HepG2 (cell line): ENCODE results near the gene PRKAB1. TPM values are rescaled to one million over a fixed set of nuclear protein-coding genes. Genes with fewer than 3 reads are reported as not detected.

Source experiments
- GATAD2A ChIP-seq: IDR thresholded peaks from 2 replicates; pipeline ENCODE4 v1.6.1; 2016
- HOXA3 ChIP-seq: sonication (generic); formaldehyde crosslinking; IDR thresholded peaks from 2 replicates; pipeline ENCODE4 v1.5.0; 2020; ENCODE audit warnings: missing genetic modification reagents
- NFAT5 ChIP-seq: sonication (generic); formaldehyde crosslinking; IDR thresholded peaks from 2 replicates; pipeline ENCODE4 v1.4.0; 2020; ENCODE audit warnings: missing genetic modification reagents
- NONO ChIP-seq, 2 experiments: fragments of 450-650 bp in 1 of 2; sonication (generic) in 1 of 2; formaldehyde crosslinking in 1 of 2; IDR thresholded peaks in 1 of 2; conservative IDR thresholded peaks in 1 of 2; 2 replicates each; pipeline versions ENCODE4 v1.6.1 to v1.8.0; 2017 to 2022; ENCODE audit warnings: mild to moderate bottlenecking in 1 of 2, missing genetic modification reagents in 1 of 2, moderate library complexity in 1 of 2
- PRDM10 ChIP-seq: sonication (generic); formaldehyde crosslinking; IDR thresholded peaks from 2 replicates; pipeline ENCODE4 v1.4.0; 2020; ENCODE audit warnings: low read depth, missing genetic modification reagents
- SPEN ChIP-seq: sonication (generic); formaldehyde crosslinking; IDR thresholded peaks from 2 replicates; pipeline ENCODE4 v1.5.1; 2020; ENCODE audit warnings: low read depth, mild to moderate bottlenecking, missing genetic modification reagents
- TRIM24 ChIP-seq: sonication (generic); formaldehyde crosslinking; IDR thresholded peaks from 2 replicates; pipeline ENCODE4 v1.8.0; 2022; ENCODE audit warnings: mild to moderate bottlenecking, missing genetic modification reagents
- ZEB1 ChIP-seq: IDR thresholded peaks from 2 replicates; pipeline ENCODE4 v1.6.1; 2012; ENCODE audit warnings: mild to moderate bottlenecking, low read depth, inconsistent platforms; ENCODE audit not compliant: insufficient replicate concordance
- ZGPAT ChIP-seq: IDR thresholded peaks from 2 replicates; pipeline ENCODE4 v1.6.1; 2016; ENCODE audit warnings: mild to moderate bottlenecking
- ZHX1 ChIP-seq: sonication (generic); formaldehyde crosslinking; IDR thresholded peaks from 2 replicates; pipeline ENCODE4 v1.8.1; 2022; ENCODE audit warnings: low read depth, mild to moderate bottlenecking, missing genetic modification reagents
- ZNF430 ChIP-seq: sonication (generic); formaldehyde crosslinking; IDR thresholded peaks from 2 replicates; pipeline ENCODE4 v1.9.0; 2021; ENCODE audit warnings: mild to moderate bottlenecking, missing genetic modification reagents
- ZNF552 ChIP-seq: sonication (generic); formaldehyde crosslinking; IDR thresholded peaks from 2 replicates; pipeline ENCODE4 v1.9.0; 2022; ENCODE audit warnings: missing genetic modification reagents, mild to moderate bottlenecking, borderline replicate concordance
- ZNF772 ChIP-seq: sonication (generic); formaldehyde crosslinking; IDR thresholded peaks from 2 replicates; pipeline ENCODE4 v1.5.0; 2020; ENCODE audit warnings: mild to moderate bottlenecking, missing genetic modification reagents
- polyA plus RNA-seq, 8 experiments: library from polyadenylated mRNA; depleted of rRNA in 3 of 8; stranded (reverse) in 7 of 8; unstranded in 1 of 8; fragments of >200 nt; fragmentation: Illumina TruSeq in 4 of 8; extraction: Trizol in 4 of 8; gene quantifications; 2 replicates each; pipeline versions ENCODE4 v1.2.1 to v1.2.3, GENCODE V29; 2011 to 2016; ENCODE audit warnings: low read depth in 4 of 8, missing spikeins in 1 of 8, mixed read lengths in 1 of 8; ENCODE audit not compliant: insufficient read depth in 1 of 8
- total RNA-seq, 5 experiments: library from RNA; depleted of rRNA; stranded (reverse); fragments of >200 nt; fragmentation: Illumina TruSeq; extraction: Trizol; gene quantifications; 2 replicates each; pipeline ENCODE4 v1.2.3, GENCODE V29; 2016; ENCODE audit warnings: low read depth in 1 of 5

The PRKAB1 gene
- total and polyA plus RNA-seq, 2 of the 13 experiments (the other 11 are each of a cell fraction or from before 2014, with no cell fraction given), result 28.4 to 35.5 TPM

- peak; percentile 73; the same call in 1 of the 2 replicates for TF ChIP-seq ZHX1 (CRISPR knock-in tag)
- peak; percentile 98 for TF ChIP-seq ZNF772 (CRISPR knock-in tag)
- TF ChIP-seq NFAT5 (CRISPR knock-in tag), result no peak
- no peak for TF ChIP-seq NONO (IDR thresholded peaks at IDR 0.05)
- TF ChIP-seq NONO (CRISPR knock-in tag; conservative IDR thresholded peaks at IDR 0.05), result peak; percentile 80
- TF ChIP-seq GATAD2A (CRISPR knock-in tag), result peak; percentile 63; the same call in 1 of the 2 replicates
- no peak for TF ChIP-seq PRDM10 (CRISPR knock-in tag)
- TF ChIP-seq SPEN, result peak; percentile 82
- TF ChIP-seq HOXA3, result peak; percentile 93
- TF ChIP-seq ZNF552 (CRISPR knock-in tag), result no peak; the same call in 1 of the 2 replicates
- peak; percentile 71 for TF ChIP-seq ZEB1
- TF ChIP-seq TRIM24, result no peak
- TF ChIP-seq ZNF430 (CRISPR knock-in tag), result peak; percentile 61
- TF ChIP-seq ZGPAT, result peak; percentile 88
Observed at GRCh38 chr12:119667577-119668323, at the start of gene PRKAB1 (continued).
